GM19099 (cell line): ENCODE measurements around the gene PIK3R1.

ENCODE experiments used
- POLR2A ChIP-seq: IDR thresholded peaks from 3 replicates; pipeline ENCODE4 v1.6.1; 2011; ENCODE audit warnings: low read depth; ENCODE audit not compliant: insufficient read length; ENCODE audit errors: extremely low read depth

Gene PIK3R1

DNA sequence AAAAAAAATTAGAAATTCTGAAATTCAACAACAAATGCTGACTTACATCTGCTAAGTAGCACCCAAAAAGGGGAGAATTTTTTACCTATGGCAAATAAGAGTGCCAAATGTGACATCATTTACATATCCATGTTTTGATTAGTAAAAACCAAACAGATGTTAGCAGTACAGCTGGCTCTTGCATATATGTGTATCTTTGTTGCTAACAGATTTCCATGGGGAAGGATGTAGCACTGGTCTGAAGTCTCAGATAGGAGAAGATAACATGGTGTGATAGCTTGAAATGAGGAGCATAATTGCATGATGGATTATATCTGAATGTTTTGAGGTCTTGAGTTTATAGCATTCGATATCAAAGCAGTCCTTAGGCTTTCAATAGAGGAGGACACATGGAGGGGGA lies 17.5 kb downstream of the PIK3R1 start:
- TF ChIP-seq POLR2A: no peak

DNA sequence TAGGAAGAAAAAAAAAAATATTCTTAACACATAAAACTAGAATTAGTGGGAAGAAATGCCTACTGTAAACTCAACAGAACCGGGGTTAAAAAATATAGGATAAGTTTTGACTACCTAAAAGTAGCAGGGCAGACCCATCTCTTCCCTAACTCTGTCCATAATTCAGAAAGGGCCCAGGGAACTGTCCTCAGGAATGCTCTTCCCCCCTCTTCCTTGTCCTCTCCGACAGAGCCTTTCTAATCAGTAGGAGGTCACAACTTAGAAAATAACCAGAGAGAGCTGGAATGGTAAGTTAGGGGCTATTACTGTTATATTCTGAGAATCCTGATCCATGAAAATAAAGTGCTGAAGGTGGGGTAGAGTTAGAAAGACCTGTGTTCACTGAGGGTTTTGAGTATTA lies 22.2 kb downstream of the PIK3R1 start:
- TF ChIP-seq POLR2A: no peak

DNA sequence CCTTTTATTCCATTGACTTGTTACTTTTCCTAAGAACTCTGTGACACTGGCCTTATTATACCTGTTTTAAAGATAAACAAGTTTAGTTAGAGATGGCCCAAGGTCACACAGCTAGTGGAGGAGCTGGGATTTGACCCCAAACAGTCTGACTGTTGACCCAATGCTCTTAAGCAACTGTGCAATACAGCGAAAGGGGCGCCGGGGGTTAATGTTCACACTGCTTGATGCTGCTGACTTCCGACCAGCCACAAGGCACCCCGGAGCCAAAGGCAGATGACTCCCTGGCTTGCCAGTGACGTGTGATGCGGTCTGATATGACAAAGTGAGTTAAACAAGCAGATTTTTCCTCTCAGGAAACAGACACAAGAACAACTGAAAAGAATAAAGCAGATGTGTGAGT lies 23.9 kb downstream of the PIK3R1 start:
- no peak for TF ChIP-seq POLR2A

DNA sequence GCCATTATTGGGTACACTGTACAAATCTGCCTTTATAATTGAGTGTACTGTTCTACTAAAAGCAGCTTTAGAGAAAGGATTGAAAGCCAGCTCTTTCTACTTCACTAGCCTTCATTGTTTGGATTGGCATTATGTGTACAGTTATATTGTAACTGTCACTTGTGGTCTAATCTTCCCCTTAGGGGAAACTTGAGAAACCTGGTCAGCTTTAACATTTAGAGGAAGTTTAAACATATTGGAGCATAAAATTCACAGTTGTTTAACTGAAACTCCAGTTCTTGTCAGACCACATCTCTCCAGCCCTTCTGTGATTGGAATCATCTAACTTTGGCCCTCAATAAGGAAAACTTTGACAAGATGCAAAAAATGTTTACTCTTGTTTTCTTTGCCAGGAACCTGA lies 24.6 kb downstream of the PIK3R1 start:
- TF ChIP-seq POLR2A: no peak

DNA sequence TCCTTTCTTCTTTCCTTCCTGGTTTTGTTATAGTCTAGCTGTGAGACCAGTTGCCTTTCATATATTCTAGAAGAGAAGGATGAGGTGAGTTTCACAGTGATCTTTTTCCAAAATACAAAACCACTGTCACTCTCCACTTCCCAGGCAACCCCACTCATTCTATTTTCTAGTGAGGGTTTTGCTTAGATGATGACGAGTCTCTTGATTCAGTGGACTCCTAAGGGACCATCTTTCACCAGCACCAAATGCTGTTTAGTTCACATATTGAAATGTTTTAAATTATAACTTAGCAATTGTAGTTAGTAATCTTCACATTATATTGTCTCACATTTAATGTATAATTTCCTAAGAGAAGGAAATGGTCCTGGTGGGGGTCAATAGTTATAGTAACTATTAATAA lies 25.2 kb downstream of the PIK3R1 start:
- no peak for TF ChIP-seq POLR2A

DNA sequence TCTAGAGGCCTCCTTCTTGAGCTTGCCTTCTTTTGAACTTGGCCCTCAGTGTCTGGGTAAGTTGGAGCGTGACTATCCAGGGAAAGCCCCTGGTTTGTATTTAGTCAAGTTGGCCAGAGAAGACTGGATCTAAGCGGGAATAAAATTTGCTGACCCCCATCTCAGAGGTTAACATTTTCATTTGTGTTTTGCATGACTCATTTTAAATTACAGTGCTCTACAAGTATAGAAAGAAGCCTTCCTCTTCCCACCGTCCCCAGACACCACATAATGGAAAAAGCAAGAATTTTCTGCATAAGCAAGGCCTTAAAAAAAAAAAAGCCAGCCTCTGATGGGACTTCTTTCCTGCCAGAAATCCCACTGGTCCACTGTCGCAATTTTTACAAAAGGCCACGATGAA lies 27.2 kb downstream of the PIK3R1 start:
- TF ChIP-seq POLR2A: no peak

DNA sequence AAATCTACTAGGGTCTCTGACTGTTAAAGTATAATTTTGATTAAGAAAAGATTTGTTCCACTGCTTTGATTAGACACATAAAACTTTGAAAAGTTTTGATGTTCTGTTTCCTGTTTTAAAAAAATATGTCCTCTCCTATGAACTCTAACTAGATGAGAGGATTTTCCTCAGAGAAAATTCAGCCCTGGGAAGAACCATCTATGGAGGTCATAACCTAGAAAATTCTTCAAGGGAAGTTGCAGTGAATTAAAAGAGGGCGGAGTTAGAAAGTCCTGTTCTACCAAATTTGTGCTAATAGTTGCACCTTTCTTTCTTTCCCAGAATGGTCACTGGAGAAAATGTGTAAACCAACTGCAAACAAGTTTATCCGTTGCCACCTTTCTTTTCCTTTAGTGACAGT lies 27.7 kb downstream of the PIK3R1 start:
- TF ChIP-seq POLR2A: no peak

DNA sequence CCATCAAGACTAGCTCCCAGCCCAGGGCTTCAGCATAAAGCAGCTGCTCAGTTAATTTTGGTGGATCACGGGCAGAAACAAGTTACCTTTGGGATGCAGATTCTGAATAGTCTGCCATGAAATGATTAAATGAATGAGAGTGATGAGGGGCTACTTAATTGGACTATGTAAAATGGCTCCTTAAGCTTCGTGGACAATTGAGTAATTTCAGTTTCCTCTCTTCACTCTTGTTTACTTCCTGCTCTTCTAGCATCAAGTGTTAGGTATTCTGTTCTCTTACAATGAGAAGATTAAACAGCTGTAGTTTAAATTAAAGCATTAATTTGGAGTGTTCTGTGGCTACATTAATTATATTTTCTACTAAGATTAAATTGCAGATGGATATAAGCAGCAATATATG lies 28.1 kb downstream of the PIK3R1 start:
- TF ChIP-seq POLR2A: no peak

DNA sequence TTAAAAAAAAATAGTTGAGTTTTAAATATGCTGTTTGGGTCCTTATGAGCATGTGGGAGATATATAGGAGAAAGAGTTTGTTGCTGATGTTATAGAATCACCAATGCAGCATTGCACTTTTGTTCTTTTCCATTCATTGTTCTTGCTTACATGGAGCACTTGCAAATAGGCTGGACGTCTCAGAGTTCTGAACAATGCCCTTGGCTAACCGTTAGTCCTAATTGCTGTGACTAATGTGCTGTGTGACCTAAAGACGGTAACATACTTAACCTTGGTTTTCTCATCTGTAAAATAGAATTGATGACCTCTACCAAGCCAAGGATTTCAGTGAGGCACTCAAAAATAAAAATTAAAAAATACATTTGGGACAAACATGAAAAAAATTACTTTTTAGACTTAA lies 29.8 kb downstream of the PIK3R1 start:
- TF ChIP-seq POLR2A: no peak

DNA sequence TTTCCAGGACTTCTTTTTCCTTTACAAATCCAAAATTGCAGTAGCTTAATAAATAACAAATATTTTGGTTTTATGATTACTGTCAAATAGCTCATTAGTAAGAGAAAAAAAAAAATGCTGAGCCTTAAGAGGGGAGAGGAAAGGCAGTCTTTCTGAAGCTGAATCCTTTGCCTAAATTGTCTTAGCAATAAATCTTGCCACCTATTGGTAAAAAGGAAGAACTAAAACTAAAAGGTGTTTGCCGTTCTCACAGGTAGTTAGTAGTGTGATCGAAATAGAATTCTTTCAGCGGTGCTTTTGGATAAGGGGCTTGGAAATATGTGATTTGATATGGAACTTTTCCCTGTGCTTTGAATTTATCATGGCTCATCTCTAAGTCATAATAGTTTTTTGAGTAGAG lies 31.2 kb downstream of the PIK3R1 start:
- no peak for TF ChIP-seq POLR2A

DNA sequence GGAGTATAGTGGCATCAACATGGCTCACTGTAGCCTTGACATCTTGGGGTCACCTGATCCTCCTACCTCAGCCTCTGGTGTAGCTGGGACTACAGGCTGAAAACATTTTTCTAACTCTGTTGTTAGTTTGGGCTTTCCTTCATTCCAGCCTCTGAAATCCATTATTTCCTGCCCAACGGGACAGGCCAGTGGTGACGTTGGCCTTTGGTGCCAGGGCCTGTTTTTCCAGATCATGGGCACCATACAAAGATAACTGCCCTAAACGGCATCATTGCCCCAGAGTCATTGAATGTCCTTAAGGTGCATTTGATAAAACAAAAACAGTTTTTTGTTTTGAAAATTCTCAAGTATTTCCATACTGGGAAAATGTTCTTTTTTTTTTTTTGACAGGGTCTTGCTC lies 32.1 kb downstream of the PIK3R1 start:
- no peak for TF ChIP-seq POLR2A

DNA sequence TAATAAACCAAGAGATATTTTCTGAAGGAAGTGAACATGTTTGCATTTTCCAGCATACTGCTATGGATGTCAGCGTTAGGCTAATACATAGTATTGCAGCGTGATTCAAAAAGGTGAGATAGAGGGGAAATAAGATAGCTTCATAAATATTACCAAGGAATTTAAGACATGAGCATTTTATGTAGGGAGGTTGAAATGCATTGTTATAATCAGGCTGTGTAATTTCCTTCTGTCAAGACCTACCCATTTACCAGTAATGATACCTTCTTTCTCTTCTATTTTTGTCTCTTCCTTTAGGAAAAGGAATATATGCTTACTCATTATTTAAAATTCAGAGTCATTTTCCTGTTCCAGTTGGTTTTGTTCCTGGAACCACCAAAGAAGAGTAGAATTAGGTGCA lies 33.3 kb downstream of the PIK3R1 start:
- no peak for TF ChIP-seq POLR2A

DNA sequence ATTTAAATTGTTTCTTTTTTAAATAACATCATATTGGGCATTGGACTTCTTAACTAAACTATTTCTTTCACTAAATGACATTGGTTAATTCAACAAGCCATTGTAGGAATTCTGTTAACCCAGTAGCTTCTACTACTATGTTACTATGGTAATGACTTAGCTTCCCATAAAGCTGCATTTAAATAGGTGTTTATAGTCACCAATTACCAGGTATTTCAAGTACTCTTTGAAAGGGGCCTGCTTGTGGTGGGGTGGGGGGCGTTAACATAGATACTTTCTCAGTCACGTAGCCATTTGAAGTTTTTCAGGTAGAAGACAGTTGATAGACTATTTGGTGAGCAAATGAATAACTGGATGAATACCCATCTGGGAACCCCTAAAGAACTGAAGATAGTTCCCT lies 34.0 kb downstream of the PIK3R1 start:
- no peak for TF ChIP-seq POLR2A

DNA sequence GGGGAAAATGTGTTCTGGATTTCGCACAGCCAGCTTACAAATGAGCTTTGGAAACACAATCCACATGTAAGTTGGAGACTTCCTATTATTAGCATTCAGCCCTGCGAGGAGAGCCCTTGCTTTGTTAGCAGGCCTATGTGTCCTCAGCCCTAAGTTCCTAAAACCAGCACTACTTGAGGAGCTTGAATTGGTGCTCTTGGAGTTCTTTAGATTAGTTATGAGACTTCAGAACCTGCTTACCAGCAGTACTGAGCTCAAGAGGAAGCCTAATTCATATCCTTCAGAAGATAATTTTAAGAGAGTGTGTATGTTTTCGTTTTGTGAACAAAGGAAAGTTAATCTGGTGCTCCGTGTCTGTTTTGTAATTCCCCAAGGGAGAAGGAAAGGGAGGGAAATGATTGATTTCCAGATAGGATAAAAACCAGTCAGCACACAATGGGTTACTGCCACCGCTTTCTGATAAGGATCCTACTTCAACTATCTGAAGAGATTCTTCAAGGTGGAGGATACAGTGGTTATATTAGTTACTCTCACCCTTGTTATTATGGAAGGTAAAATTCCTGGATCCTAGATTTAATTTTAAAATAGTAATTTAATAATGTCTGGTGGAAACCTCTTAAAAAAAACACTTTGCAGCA lies 35.2 kb downstream of the PIK3R1 start:
- no peak for TF ChIP-seq POLR2A

DNA sequence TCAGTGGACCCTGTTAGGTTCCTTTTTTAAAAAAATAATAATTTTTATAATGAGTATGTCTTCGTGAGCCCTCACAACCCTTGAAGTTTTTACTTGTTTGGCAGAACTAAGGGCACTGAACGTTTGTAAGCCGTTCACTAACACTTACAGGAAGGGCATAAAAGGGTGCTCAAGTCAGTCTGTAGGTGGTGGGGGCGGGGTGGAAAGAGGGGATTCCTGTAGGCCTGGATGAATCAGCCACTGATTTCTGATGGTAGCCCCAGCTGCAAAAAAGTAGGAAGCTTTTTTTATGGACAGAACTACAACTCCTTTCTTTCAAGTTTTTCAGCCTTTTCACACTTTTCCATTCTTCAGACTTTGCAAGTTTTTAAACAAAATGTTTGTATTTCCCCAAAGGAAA lies 35.8 kb downstream of the PIK3R1 start:
- no peak for TF ChIP-seq POLR2A

DNA sequence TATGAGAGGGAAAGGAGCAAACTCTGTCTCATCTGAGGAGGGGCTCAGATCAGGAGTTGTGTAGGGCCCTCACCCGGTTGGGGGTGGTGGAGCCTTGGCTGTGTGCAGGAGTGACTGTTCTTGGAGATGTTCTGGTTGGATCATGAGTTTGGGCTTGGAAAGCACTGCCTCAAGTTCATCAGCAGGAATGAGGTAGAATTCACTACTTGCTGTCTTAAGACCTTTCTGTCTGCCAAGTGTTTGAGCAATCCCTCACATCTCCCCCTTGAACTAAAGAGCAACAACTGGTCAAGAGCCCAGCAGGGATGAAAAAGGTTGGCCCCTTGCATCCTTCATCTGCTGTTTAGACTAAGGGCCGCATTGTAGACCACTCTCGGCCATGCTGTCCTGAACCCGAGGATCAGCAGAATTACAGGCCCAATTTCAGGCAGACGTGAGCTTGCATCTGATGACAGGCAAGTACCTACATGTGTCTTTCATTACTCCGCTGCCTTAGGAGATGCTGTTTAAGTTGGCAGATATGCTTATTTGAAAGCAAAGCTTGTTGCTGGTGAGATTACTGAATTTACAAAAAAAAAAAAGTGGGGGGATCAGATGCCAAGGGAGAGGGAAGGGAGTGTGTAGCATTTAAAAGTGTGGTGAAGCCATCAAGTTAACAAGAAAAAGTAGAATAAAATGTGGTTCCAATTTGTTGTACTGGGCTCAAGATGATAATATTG lies 36.4 kb downstream of the PIK3R1 start:
- no peak for TF ChIP-seq POLR2A

DNA sequence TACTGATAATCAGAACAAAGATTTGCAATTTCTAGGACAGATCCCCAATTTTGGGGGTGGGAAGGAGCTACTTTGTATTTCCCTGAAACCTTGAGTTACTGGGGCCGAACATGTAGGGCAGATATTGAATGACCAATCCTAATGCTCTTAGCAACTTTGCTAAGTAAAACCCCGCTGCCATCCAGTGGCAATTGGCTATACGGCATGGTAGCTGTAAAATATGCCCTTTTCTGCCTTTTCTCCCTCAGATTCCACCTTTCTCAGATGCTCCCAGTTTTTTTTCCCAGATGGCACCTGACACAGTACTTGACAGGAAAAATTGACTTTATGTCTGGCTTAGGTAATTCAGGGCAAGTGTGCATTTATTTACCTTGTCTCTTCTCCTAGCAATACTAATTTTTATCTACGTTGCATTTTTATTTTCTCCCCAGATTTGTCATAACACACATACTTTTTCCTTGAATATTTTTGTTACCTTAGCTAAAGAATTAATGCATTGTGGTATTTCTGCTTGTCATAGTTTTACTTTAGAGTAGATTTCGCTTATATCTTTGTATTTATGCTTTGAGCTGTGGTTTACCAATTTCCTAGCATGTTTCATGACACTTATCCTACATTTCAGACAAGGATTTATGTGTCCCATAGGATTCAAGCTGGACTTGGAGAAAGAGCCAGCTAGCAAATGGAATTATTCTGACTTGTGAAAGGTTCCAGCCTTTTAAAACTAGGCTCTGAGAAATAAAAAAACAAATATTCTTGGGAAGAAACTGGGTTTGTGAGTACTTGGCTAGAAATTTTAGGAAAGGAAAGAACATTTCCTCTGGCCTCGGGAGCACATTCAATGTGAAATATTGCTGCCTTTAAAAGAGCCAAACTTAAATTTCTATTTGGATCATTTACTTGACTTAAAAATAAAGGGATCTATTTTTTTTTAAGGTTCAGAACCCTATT lies 37.4 kb downstream of the PIK3R1 start:
- no peak for TF ChIP-seq POLR2A
